ENCODE data around the gene MFAP3.
"Not testable (repeated sequence)": the region's sequence is repeated elsewhere in the genome, so short reads cannot be mapped to it uniquely, and the experiment has no call there.

The MFAP3 gene

GRCh38 chr5:154002511-154003020 is 36.2 kb upstream of the MFAP3 start:
- no peak overlapping the region for H3K4me3 ChIP-seq (ENCODE audit: low read depth, low read length)
- DNase-seq (ENCODE audit: low read depth) = no peak

GRCh38 chr5:154005648-154006047 is 33.1 kb upstream of the MFAP3 start:
- no peak overlapping the region for H3K4me3 ChIP-seq (ENCODE audit: low read depth, low read length)
- no peak for TF ChIP-seq CTCF (IDR thresholded peaks at IDR 0.05; ENCODE audit: low read depth, low read length, missing control alignments)
- DNase-seq (ENCODE audit: low read depth) = no peak

More at GRCh38 chr5:154002511-154003020, 36.2 kb upstream of the MFAP3 start:
- no peak for TF ChIP-seq CTCF (IDR thresholded peaks at IDR 0.05; ENCODE audit: low read depth, low read length, missing control alignments)

- no peak overlapping the region for H3K4me3 ChIP-seq (ENCODE audit: low read depth, low read length)
- no peak for DNase-seq (ENCODE audit: low read depth)
- no peak for TF ChIP-seq CTCF (IDR thresholded peaks at IDR 0.05; ENCODE audit: low read depth, low read length, missing control alignments)
Observed at GRCh38 chr5:154010660-154011059, 28.1 kb upstream of the MFAP3 start.

- no peak for TF ChIP-seq CTCF (IDR thresholded peaks at IDR 0.05; ENCODE audit: low read depth, low read length, missing control alignments)
- no peak overlapping the region for H3K4me3 ChIP-seq (ENCODE audit: low read depth, low read length)
- no peak for DNase-seq (ENCODE audit: low read depth)
Observed at GRCh38 chr5:154015071-154015693, 23.6 kb upstream of the MFAP3 start.

DNA sequence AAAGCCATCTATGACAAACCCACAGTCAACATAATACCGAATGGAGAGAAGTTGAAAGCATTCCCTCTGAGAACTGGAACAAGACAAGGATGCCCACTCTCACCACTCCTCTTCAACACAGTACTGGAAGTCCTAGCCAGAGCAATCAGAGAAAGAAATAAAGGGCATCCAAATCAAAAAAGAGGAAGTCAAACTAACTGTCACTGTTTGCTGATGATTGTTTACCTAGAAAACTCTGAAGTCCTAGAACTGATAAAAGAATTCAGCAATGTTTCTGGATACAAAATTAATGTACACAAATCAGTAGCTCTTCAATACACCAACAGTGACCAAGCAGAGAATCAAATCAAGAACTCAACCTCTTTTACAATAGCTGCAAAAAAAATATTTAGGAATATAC is 19.8 kb upstream of the MFAP3 start:
- not testable (repeated sequence) for H3K4me3 ChIP-seq (ENCODE audit: low read depth, low read length); DNase-seq (ENCODE audit: low read depth)

- no peak for TF ChIP-seq CTCF (IDR thresholded peaks at IDR 0.05; ENCODE audit: low read depth, low read length, missing control alignments)
- no peak for DNase-seq (ENCODE audit: low read depth)
- no peak overlapping the region for H3K4me3 ChIP-seq (ENCODE audit: low read depth, low read length)
Observed at GRCh38 chr5:154025951-154026350, 12.8 kb upstream of the MFAP3 start.

- no peak for DNase-seq (ENCODE audit: low read depth)
- no peak for TF ChIP-seq CTCF (IDR thresholded peaks at IDR 0.05; ENCODE audit: low read depth, low read length, missing control alignments)
- H3K4me3 ChIP-seq (ENCODE audit: low read depth, low read length) = no peak overlapping the region
Observed at GRCh38 chr5:154031937-154032489, 6.8 kb upstream of the MFAP3 start.

Measured in GM12864 (cell line).